ENCODE measurements around the gene PRG3. TPM values are rescaled to one million over a fixed set of nuclear protein-coding genes. Genes with fewer than 3 reads are reported as not detected.

Gene PRG3
- total and polyA plus RNA-seq, 8 donors = not detected

DNA sequence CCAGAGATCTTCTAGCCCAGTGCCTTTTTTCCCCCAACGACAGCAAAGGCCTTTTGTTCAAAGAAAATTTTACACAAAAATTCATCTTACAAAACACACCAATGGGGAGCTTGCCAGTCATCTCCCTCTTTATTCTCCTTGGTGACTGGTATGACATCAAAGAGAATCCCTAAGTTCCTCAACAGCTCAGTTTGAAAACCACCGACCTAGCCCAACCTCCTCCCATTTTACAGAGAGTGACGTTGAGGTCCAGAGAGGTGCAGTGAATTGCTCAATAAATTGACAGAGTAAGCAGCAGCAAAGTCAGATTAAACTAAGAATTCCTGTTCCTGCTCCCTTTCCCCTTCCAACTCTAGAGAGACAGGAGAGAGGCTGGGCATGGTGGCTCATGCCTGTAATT lies 38.2 kb upstream of the PRG3 start:
- Histone ChIP-seq H3K9me3 (no peaks in the 10 kb centered on the region), H3K36me3 (peaks cover 44 to 92% (median 79%) of the 10 kb centered on the region in 4 donors), H3K27me3 (no peaks in the 10 kb centered on the region), H3K27ac (no peak overlapping the region), H3K4me3 (no peak overlapping the region), H3K4me1 (peaks cover 5 to 33% (median 18%) of the 10 kb centered on the region in 4 donors)
- no peak for DNase-seq
- TF ChIP-seq POLR2AphosphoS5 (IDR thresholded peaks at IDR 0.05) (no peak), EP300 (IDR thresholded peaks at IDR 0.05) (no peak), POLR2A (IDR thresholded peaks at IDR 0.05) (no peak)
- TF ChIP-seq, protein P1, sequence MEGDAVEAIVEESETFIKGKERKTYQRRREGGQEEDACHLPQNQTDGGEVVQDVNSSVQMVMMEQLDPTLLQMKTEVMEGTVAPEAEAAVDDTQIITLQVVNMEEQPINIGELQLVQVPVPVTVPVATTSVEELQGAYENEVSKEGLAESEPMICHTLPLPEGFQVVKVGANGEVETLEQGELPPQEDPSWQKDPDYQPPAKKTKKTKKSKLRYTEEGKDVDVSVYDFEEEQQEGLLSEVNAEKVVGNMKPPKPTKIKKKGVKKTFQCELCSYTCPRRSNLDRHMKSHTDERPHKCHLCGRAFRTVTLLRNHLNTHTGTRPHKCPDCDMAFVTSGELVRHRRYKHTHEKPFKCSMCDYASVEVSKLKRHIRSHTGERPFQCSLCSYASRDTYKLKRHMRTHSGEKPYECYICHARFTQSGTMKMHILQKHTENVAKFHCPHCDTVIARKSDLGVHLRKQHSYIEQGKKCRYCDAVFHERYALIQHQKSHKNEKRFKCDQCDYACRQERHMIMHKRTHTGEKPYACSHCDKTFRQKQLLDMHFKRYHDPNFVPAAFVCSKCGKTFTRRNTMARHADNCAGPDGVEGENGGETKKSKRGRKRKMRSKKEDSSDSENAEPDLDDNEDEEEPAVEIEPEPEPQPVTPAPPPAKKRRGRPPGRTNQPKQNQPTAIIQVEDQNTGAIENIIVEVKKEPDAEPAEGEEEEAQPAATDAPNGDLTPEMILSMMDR (IDR thresholded peaks at IDR 0.05) = no peak
- intact Hi-C loops (cut with DNase I; ENCODE audit: low total_unique reads) = no loop called here
- 81 to 94% (median 89%) methylated on average over 3 of the region's 3 CpGs for WGBS, 5 donors

DNA sequence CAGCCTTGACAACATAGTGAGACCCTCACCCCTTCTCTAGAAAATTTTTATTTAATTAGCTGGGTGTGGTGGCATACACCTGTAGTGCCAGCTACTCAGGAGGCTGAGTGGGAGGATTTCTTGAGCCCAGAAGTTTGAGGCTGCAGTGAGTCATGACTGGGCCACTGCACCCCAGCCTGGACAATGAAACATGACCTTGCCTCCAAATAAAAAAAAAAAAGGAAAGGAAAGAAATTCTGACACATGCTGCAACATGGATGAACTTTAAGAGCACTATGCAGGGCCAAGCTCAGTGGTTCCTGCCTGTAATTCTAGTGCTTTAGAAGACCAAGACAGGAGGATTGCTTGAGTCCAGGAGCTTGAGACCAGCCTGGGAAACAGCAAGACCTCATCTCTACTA lies 37.2 kb upstream of the PRG3 start:
- no peaks in the 10 kb centered on the region for H3K27me3 ChIP-seq
- H3K4me3 ChIP-seq = no peak overlapping the region
- DNase-seq = no peak
- H3K9me3 ChIP-seq = no peaks in the 10 kb centered on the region
- intact Hi-C loops (cut with DNase I; ENCODE audit: low total_unique reads) = no loop called here
- no peak overlapping the region for H3K27ac ChIP-seq
- H3K36me3 ChIP-seq = peaks cover 52 to 93% (median 80%) of the 10 kb centered on the region in 4 donors
- TF ChIP-seq EP300 (IDR thresholded peaks at IDR 0.05) (no peak), POLR2AphosphoS5 (IDR thresholded peaks at IDR 0.05) (no peak), POLR2A (IDR thresholded peaks at IDR 0.05) (no peak)
- TF ChIP-seq, protein P1 (IDR thresholded peaks at IDR 0.05) = no peak
- H3K4me1 ChIP-seq = peaks cover 0 to 23% (median 11%) of the 10 kb centered on the region in 4 donors

DNA sequence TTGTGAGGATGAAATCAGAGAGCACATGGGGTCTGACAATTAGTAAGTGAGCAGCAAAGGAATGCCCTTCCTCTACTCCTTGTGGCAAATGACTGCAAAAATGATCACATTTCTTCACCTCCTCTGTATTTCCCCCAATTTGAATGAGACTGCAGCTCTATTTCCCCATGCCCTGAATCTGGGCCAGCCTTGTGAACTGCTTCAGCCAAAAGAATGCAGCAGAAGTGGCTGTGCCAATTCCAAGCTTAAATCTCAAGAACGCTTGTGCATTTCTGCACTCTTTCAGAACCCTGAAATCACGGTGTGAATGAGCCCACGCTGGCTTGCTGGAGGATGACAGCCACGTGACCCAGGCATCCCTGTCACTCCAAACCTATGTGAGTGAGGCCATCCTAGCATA lies 36.1 kb upstream of the PRG3 start:
- WGBS, 5 donors = 61 to 90% (median 74%) methylated on average over 4 of the region's 4 CpGs
- no peak overlapping the region for H3K4me3 ChIP-seq
- TF ChIP-seq EP300 (IDR thresholded peaks at IDR 0.05) (no peak), POLR2AphosphoS5 (IDR thresholded peaks at IDR 0.05) (no peak), POLR2A (IDR thresholded peaks at IDR 0.05) (no peak)
- TF ChIP-seq, protein P1 (IDR thresholded peaks at IDR 0.05) = no peak
- peaks cover 52 to 92% (median 80%) of the 10 kb centered on the region in 4 donors for H3K36me3 ChIP-seq
- no peaks in the 10 kb centered on the region for H3K27me3 ChIP-seq
- H3K27ac ChIP-seq = peak overlapping the region in 3 of 5 donors; percentile 6 to 42 (median 9)
- no peak for DNase-seq
- peaks cover 0 to 15% (median 11%) of the 10 kb centered on the region in 4 donors for H3K4me1 ChIP-seq
- intact Hi-C loops (cut with DNase I; ENCODE audit: low total_unique reads) = no loop called here
- no peaks in the 10 kb centered on the region for H3K9me3 ChIP-seq

DNA sequence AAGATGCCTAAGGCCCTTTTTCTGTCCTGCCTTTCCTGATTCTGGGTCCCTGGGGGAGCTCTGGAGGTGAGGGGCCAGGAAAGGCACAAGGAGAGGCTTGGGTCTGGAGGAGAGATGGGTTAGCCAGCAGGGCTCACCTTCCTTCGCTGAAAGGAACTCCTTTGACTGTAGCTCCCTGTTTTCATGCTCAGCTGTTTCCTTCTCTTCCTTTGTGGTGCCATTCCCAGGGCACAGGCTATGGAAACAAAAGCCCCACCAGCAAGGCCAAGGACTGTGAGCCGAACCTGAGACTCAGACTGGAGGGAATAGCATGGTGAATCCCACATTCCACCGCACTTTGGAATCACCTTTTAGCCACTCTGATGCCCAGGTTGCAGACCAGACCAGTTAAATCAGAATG lies 35.5 kb upstream of the PRG3 start:
- Histone ChIP-seq H3K27ac (peak overlapping the region in 2 of 5 donors; percentile 6 to 42), H3K36me3 (peaks cover 52 to 92% (median 82%) of the 10 kb centered on the region in 4 donors), H3K9me3 (no peaks in the 10 kb centered on the region), H3K4me3 (no peak overlapping the region), H3K4me1 (peaks cover 0 to 15% (median 11%) of the 10 kb centered on the region in 4 donors), H3K27me3 (no peaks in the 10 kb centered on the region)
- TF ChIP-seq POLR2AphosphoS5 (IDR thresholded peaks at IDR 0.05) (no peak), EP300 (IDR thresholded peaks at IDR 0.05) (no peak), POLR2A (IDR thresholded peaks at IDR 0.05) (no peak)
- TF ChIP-seq, protein P1 (IDR thresholded peaks at IDR 0.05) = no peak
- DNase-seq = no peak
- WGBS, 5 donors = 83 to 97% (median 92%) methylated on average over 3 of the region's 3 CpGs
- intact Hi-C loops (cut with DNase I; ENCODE audit: low total_unique reads) = no loop called here

Measured in stomach (tissue), 9 donors.